HG03175 (cell line): ENCODE measurements around the gene IFITM5.
A peak's percentile ranks its signal among the peaks of the same experiment; 100 is the strongest.
"Not testable (repeated sequence)": the region's sequence is repeated elsewhere in the genome, so short reads cannot be mapped to it uniquely, and the experiment has no call there.

Experiments
- ATAC-seq: cut with Tn5 transposase; IDR thresholded peaks from one replicate; pipeline ENCODE4 v1.9.1; 2021; ENCODE audit warnings: mild to moderate bottlenecking, moderate library complexity; ENCODE audit not compliant: unreplicated experiment

IFITM5 gene

DNA sequence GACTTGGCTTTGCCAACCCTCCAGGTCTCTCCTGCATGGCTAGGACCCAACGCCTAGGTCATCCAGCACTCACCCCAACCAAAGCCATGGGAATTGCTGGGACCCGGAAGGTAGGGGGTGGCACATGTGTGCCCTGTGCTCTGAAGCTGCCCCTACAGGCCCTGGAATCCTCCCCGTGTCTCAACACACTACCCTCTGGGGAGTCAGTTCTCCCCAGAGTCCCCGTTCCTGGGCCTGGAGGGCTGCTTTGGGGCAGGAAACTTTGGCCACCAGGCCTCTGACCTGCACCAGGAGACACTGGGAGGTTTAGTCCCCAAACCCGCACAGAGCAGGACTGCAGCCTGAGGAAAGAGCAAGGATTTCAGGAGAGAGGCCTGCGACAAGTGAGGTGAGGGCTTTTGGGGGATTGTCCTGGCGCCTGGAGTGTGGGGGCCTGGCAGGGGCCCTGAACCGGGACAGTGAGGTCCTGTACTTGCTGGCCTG, 14.0 kb upstream of the IFITM5 start:
- ATAC-seq: peak; percentile 0

DNA sequence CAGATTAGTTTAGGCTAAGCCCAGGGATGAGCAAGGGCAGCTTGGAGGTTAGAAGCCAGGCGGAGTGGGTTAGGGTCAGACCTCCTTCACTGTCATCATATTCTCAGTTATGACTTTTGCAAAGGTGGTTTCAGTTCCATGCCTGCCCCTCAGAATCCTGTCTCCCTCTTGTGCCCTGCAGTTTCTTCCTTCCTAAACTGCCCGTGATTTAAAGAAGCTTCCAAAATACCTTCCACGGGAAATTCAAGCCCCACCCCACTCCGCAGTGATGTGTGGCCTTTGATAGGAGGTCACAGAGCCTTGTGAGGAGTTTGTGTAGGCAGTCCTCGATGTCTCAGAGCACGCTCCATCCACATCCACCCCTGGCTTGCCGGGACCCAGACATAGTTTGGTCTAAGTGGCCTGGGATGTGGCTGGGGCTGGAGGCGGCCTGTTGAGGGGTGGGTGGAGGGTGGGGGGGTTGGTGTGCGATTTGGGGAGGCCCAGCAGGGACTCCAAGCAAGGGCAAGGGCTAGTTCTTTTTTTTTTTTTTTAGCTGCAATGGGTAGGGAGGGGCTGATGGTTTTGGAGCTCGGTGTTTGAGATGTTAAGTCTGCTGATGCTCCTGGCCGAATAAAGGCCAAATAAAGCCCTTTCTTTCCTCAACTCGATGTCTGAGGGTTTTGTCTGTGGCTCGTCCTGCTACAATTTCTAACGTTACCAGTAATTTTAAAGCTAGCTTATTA, 12.9 kb upstream of the IFITM5 start:
- no peak for ATAC-seq

DNA sequence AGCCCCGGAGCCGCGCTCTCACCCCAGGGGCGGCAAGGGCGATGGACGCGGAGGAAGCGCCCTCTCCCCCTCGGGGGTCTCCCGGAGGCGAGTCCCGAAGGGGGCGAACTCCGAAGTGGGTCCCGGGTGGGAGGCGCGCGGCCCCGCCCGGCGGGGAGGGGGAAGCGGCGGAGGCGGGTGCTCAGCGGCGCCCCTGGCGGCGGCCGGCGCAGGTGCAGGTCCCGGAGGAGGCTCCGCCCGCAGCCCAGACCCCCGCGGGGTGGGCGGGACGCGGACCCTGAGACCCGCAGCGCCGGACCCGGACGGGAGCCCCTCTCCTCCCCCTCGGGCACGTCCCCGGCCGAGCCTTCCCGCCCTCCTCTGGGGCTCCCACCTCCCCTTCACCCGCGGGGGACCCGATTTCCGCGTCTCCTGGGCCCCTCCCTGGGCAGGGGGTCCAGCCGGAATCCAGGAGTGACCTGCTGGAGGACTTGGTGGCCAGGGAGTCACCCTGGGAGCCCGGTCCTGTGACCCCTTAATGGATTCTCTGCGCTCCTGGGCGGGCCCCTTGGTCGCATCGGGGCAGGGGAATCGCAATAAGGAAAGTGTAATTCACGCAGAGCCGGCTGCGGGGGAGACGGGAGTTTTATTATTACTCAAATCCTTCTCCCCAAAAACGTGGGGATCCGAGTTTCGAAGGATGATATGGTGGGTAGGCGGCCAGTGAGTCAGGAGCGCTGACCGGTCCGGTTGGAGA, 11.9 kb upstream of the IFITM5 start:
- ATAC-seq: peak; percentile 32

DNA sequence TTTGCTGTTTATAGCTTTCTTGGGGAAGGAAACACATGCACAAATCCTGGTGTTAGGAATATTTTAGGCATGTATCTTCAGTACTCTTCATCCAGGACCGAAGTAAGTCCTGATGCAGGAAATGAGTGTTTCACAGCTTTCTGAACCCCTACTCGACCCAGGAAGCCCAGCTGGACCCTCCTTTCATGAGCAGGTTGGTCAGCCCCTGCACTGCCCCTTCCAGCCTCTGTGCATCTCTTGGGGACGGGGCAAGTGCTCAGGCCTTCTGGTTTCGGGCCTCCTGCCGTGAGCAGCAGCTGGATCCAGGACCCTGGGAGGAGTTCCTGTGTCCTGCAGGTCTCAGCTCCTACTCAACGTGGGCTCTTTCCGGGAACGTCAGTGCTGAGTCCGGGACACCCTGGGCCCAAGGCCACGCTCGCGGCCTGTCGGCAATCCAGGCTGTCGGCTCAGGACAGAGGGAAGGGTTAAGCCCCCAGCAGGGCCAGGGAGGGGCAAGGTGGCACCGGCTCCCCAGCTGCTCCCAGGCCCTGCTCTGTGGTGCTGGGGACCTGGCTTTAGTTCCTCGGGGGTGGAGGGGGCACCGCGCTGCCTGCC, 10.8 kb upstream of the IFITM5 start:
- not testable (repeated sequence) for ATAC-seq

DNA sequence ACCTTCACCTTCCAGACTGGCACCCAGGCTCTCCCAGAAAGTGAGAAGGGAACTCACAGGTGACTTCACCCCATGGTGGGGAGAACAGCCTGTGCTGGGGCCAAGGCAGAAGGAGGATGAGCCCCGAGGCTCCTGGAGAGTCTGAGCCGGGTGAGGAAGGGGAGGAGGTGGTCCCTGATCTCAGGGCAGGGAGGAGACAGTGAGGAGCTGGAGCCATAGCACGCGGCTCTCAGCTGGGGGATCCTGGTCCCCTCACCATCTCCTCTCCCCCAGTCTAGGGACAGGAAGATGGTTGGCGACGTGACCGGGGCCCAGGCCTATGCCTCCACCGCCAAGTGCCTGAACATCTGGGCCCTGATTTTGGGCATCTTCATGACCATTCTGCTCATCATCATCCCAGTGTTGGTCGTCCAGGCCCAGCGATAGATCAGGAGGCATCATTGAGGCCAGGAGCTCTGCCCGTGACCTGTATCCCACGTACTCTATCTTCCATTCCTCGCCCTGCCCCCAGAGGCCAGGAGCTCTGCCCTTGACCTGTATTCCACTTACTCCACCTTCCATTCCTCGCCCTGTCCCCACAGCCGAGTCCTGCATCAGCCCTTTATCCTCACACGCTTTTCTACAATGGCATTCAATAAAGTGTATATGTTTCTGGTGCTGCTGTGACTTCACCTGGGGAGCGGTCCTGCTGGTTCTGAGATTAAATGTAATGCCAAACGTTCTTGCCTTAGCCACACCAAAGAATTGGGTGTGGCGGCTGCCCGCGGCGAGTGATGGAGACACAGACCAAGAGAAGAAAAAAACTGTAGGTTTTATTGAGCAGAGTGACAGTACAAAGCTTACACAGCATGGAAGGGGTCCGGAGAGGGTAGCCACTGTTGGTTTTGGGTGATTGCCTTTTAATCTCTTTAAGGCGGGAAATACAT, 9.7 kb upstream of the IFITM5 start:
- not testable (repeated sequence) for ATAC-seq

DNA sequence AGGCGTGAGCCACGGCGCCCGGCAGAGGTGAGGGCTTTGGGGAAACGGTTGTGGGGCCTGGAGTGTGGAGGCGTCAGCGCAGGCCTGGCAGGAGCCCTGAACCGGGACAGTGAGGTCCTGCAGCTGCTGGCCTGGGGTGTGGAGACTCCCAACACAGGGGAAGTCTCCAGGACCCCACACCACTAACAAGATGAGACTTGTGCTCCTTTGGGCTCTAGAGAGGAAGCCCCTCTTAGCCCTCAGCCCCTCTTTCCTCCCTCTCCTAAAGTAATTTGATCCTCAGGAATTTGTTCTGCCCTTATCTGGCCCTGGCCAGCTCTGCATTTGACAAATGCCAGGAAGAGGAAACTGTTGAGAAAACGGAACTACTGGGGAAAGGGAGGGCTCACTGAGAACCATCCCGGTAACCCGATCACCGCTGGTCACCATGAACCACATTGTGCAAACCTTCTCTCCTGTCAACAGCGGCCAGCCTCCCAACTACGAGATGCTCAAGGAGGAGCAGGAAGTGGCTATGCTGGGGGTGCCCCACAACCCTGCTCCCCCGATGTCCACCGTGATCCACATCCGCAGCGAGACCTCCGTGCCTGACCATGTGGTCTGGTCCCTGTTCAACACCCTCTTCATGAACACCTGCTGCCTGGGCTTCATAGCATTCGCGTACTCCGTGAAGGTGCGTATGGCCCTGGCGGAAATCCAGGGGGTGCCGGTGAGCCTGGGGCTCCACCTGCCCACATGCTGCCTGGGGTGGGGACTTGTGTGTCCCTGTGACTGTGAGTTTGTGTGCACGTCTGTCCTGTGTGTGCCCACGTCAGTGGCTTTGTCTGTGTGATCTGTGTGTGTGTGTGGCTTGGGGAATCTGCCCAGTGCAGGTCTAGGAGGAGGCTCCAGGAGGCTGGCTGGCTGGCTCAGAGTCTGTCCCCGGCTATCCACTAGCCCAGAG, 8.7 kb upstream of the IFITM5 start, which contains the start of gene IFITM2:
IFITM2 (plus strand) TSS at position 51 of the 943 bp plus-strand sequence; CDS start at position 428, 377 bp downstream.
- ATAC-seq: not testable (repeated sequence)

DNA sequence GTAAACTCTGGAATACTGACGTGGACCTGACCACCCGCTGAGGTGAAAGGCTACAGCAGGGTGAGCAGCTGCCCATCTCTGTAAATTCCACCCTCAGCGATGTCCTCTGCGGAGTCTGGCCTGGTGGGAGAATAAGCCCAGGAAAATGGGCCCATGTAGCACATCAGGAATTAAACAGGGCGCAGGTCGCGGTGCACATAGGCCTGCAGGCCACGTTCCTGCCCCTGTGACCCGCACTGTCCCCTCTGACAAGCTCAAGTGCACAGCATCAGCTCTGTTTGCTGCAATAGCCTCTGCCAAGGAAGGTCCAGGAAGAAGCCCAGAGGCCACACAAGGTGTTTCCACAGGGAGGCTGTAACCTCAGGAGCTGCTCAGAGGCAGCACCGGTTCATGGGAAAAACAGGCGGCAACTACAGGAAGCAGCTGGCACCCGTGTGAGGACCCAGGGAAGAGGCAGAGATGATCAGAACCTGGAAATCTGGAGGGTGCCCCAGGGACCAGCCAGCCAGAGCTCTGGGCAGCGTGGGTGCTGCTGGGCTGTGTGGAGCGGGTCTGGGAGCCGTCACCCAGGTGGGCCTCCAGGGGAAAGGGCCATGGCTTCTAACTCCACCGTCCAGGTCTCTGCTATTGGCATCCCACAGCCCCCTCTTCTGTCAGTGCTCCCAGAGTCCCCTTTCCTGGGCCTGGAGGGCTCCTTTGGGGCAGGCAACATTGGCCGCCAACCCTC, 7.5 kb upstream of the IFITM5 start:
- ATAC-seq: no peak

DNA sequence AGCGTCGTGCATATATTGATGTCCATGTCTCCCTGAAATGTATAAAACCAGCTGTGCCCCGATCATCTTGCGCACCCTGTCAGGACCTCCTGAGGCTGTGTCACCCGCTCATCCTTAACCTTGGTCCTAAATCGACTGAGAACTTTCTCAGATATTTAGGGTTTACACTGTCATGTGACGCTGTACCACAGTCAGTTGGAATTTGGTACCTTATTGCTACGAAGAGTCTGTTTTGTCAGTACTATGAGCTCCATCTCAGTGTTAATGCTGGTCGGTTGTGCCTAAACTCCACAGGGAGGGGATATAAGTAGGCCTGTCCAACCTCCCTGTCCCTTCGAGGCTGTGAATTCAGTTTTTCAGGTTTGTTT, 6.5 kb upstream of the IFITM5 start:
- no peak for ATAC-seq

DNA sequence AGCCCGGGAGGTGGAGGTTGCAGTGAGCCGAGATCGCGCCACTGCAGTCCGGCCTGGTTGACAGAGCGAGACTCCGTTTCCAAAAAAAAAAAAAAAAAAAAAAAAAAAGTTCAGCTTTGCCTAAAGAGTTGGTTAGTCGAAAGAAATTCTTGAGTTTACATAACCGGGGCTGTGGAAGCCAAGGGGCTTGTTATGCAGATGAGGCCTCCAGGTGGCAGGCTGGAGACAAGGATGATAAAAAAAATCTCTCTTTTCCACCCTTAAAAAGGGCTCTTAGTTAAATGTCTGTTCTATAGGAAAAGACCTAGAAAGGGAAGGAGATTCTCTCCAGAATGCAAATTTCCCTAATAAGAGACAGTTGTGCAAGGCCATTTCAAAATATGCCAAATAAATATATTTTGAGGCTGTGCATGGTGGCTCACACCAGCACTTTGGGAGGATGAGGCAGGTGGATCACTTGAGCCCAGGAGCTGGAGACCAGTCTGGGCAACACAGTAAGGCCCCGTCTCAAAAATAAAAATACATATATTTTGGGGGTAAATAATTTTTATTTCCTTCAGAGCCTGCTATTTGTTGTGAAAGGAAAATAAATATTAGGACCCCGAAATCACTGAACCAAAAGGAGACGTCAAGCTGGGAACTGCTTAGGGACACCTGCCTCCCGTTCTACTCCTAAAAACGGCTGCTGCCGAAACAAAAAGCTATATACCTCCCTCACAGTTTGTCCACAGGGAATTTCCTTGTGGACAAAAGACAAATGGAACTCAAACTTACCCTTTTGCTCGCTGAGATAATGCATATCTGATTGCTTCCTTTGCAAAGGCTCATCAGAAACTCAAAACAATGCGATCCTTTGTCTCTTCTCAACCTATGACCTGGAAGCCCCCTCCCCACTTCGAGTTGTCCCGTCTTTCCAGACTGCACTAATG, 5.9 kb upstream of the IFITM5 start:
- ATAC-seq: no peak

DNA sequence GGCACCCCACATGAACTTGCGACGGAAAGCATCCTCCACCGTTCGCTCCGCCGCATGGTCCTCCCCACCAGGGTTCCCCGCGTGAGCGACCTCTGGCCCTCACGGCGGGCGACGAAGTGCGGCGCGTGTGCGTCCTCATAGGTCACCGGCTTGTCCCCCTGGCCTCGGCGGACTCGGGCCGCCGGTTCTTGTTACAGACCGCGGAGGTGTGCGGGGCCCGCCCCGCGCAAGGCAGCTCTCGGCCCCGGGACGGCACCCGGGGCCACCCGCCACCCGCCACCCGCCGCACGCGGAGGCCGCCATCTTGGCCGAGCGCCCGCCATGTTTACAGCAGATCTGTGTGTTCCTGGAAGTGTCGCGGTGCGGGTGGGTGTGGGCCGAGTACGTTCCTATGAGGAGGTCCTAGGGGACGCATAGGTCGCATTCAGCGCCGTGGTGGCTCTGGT, 4.8 kb upstream of the IFITM5 start:
- no peak for ATAC-seq

DNA sequence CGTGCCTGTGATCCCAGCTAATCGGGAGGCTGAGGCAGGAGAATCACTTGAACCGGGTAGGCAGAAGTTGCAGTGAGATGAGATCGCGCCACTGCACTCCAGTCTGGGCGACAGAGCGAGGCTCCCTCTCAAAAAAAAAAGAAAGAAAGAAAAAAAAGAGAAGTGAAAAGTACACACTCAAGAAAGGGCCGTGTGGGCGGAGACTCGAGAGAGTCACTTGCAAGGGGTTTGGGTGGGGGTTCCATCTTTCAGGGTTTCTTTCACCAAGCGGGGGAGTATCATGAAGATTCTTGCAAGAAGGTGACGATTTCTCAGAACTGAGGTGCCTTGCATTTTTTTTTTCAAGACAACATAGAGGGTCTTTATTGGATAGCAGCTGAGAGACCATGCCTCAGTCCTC, 4.0 kb upstream of the IFITM5 start:
- no peak for ATAC-seq

DNA sequence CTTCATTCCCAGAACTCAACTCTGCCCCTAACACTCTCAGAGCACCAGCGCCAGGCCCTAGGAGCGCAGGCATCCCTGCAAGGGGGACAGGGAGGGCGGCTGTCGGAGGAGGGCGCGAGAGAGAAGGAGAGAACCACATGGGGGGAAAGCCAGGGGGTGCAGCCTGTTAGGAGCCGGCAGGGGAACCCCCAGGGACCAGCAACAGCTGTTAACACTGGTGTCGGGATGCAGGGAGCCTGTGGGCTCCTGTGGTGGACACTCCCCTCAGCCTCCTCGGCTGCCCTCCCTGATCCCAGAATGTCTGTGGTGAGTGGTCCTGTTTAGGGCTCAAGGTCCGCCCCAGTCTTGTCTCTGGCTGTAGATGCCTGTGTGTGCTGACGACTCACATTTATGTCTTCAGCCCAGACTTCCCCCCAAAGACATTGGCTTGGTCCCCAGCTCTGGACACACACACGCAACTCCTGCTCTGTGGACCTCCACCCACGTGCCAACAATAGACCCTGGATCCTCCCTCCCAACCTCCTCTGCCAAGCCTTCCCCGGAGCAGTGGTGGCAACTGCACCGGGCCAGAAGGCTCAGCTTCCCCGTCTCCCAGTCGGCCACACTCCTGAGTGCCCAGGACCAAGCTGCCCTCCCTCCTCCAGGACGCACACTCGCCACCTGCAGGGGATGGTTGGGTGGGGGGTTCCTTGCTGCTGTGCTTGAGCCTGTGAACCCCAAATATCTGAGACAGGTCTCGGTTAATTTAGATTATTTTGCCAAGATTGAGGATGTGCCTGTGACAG, 817 bp upstream of the IFITM5 start:
- no peak for ATAC-seq

DNA sequence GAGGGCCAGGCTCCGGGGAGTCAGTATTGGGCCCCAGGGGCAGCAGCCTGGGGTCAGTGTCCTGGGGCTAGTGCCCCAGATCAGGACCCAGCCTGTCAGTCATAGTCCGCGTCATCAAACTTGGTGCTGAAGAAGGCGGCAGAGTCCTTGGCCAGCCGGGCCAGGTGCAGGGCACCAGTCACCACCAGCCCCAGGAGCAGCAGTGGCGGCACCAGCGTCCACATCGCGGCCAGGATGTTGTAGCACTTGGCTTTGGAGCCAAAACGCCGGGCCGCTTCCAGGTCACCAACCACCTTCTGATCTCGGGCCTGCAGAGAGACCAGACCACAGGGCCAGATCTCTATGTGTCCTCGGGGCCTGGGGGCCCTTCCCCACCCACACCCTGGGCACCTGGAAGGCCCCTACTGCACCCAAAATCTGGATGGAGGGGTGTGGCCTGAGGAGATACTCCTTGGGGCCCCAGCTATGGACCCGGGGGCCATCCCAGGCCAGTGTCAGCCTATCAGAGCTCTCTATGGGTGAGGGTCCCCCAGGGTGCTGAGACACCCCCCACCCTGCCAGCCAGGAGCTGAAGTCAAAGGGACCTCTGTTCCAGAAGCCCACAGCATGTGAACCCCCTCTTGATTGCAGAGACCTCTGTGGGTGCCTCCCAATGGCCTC, 790 bp downstream of the IFITM5 start:
- ATAC-seq: no peak

DNA sequence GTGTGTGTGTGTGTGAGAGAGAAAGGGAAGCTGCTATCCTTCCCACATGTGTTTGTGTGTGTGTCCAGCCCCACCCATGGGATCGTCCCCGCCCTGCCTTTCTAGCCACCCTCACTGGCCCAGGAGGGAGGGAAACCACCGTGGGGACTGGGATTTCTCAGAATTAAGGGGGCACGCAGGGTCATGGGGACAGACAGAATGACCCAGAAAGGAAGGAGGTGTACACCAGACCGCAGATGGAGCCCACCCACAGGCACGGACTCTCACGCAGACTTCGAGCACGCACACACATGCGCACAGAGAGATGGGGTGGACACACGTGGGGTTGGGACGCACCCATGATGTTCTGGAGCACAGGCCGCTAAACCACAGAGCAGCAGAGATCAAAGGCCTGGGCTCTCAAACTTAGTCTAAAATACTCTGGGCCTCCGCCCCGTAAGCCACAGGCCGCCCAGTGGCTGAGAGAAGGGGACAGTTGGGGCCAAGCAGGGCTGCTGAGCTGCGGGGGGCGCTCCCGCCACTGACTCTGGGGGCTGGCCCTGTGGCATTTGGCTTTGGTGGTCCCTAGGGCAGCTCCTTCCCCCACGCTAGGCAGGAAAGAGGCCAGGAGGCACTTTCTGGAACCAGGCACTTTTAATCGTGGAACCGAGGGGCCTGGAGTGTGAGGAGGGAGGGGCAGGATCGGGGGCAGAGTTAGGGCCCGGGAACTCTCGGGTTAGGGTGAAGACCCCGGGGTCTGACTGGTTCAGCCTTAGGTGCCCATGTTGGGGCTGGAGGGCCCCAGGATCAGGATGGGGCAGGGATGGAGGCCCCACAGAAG, 1.5 kb downstream of the IFITM5 start:
- ATAC-seq: no peak

DNA sequence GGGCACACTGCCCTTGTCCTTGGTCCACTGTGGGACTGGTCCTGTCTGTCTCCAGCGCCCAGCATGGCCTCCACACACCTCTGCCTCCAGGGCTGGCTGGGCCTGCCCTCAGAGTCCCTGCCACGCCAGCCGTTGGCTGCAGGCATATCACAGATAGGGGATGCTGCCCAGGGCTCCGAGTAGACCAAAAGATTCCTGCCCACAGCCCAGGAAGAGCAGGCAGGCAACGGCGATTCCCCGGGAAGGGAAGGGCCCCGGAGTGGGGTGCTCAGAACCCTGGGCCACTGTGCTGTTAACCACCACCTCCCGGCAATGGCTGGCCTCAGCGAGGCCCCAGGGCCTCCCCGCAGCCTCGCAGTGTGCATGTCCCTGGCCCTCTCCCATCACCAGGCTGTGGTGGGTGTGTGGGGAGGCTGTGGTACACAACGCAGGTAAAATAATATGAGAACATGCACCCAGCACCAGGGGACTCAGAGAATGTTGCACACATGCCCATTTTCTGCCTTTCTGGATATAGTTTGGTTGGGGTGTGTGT, 2.2 kb downstream of the IFITM5 start:
- ATAC-seq: no peak
